Gastrocnemius medialis (tissue), 4 donors: ENCODE results near the gene SPINDOC. TPM values are rescaled to one million over a fixed set of nuclear protein-coding genes. Genes with fewer than 3 reads are reported as not detected.

Experiments
- ATAC-seq, 2 donors: fragments of 150-250 bp; one replicate each; pipeline ENCODE4 v1.9.1; 2016
- DNase-seq, 2 donors: peaks; one replicate each; pipeline ENCODE4 v3.0.0-alpha.2; 2019
- H3K27ac ChIP-seq, 4 donors: fragments of 200-600 bp; sonication (generic); 1 replicate in 1 of 4; 2 replicates in 3 of 4; pipeline ENCODE4 v1.5.1; 2016 to 2018; ENCODE audit warnings: mild to moderate bottlenecking in 2 of 4, moderate library complexity in 1 of 4
- H3K27me3 ChIP-seq, 3 donors: fragments of 200-600 bp; sonication (generic) in 2 of 3; 1 replicate in 1 of 3; 2 replicates in 2 of 3; pipeline versions ENCODE4 v1.5.1 to v1.6.0; 2016 to 2019; ENCODE audit warnings: mild to moderate bottlenecking in 1 of 3, moderate library complexity in 1 of 3
- H3K36me3 ChIP-seq, 2 donors: fragments of 200-600 bp; sonication (generic) in 1 of 2; one replicate each; pipeline ENCODE4 v1.5.1; 2017 to 2018
- H3K4me1 ChIP-seq, 2 donors: fragments of 200-600 bp; sonication (generic) in 1 of 2; one replicate each; pipeline ENCODE4 v1.5.1; 2016 to 2017; ENCODE audit warnings: mild to moderate bottlenecking in 2 of 2
- H3K4me3 ChIP-seq, 4 donors: fragments of 200-600 bp; sonication (generic) in 3 of 4; 1 replicate in 1 of 4; 2 replicates in 3 of 4; pipeline ENCODE4 v1.5.1; 2016 to 2019; ENCODE audit warnings: mild to moderate bottlenecking in 2 of 4
- H3K9me3 ChIP-seq, 3 donors: fragments of 200-600 bp; sonication (generic) in 2 of 3; 1 replicate in 1 of 3; 2 replicates in 2 of 3; pipeline ENCODE4 v1.5.1; 2016 to 2019
- POLR2A ChIP-seq, 2 donors: fragments of 450-650 bp; IDR thresholded peaks; one replicate each; pipeline ENCODE4 v1.6.1; 2017; ENCODE audit warnings: antibody characterized with exemption in 2 of 2, mild to moderate bottlenecking in 2 of 2, moderate library complexity in 2 of 2
- in situ Hi-C, 4 donors: fragments of 200-750 bp; cut with MboI; loops; one replicate each; pipeline versions ENCODE4 v1.15.0 to v1.8.0; 2017; ENCODE audit warnings: low sequenced_read_pairs in 4 of 4
- intact Hi-C: fragments of 100-400 bp; cut with DNase I; formaldehyde crosslinking; loops from one replicate; pipeline ENCODE4 v1.15.1; 2023; ENCODE audit warnings: low total_unique reads
- total RNA-seq, 4 donors: library from RNA; depleted of rRNA; stranded (reverse); fragments of >200 nt; gene quantifications; one replicate each; pipeline versions ENCODE4 v1.1.0 to v1.2.3, GENCODE V29; 2016
- TF ChIP-seq, protein P1 (sequence below), 5 experiments: fragments of 450-650 bp in 3 of 5; fragments of 200-600 bp in 2 of 5; sonication (generic) in 2 of 5; IDR thresholded peaks in 4 of 5; conservative IDR thresholded peaks in 1 of 5; 1 replicate in 4 of 5; 2 replicates in 1 of 5; pipeline ENCODE4 v1.5.1; 2016 to 2019; ENCODE audit warnings: antibody characterized with exemption in 5 of 5, mild to moderate bottlenecking in 3 of 5, moderate library complexity in 3 of 5

Gene SPINDOC
- total RNA-seq, 4 donors from 2014 or later = 2.7 to 6.3 (median 3.5) TPM

DNA sequence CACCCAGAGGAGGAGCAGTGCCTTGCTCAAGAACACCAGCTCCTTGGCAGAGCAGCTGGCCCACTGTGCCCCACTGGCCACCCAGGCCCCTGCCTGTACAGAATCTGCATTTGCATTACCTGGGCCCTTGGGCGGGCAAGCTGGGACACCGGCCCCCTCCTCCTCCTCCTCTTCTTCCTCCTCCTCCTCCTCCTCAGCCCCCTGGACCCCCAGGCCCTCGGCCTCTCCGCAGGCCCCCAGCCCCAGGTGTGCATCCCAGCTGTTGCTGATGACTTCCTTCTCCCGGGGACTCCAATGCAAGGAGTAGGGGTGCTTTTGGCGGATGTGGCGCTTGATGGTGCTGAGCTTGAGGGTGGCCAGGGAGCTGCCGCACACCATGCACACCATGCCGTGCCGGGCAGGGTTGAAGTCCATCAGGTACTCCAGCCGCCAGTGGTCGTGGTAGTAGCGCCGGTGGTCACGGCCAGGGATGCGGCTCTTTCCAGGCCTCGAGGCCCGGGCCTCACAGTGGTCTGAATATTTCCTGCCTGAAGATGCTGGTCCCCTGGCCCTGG lies 47.5 kb upstream of the SPINDOC start:
- Histone ChIP-seq H3K4me3 (no peak overlapping the region), H3K36me3 (no peaks in the 10 kb centered on the region), H3K27ac (no peak overlapping the region), H3K9me3 (no peaks in the 10 kb centered on the region), H3K4me1 (peaks cover 13 to 18% of the 10 kb centered on the region in 2 donors), H3K27me3 (no peaks in the 10 kb centered on the region)
- in situ Hi-C loops (loop anchor here in 1 of 4 donors (10.0 kb wide), 1 partner anchor 179 kb away; no protein-coding TSS in a partner anchor), intact Hi-C loops (loop anchor here (5.0 to 10.0 kb wide), 2 partner anchors 109 to 387 kb away; no protein-coding TSS in a partner anchor)
- no peak for TF ChIP-seq POLR2A (IDR thresholded peaks at IDR 0.05)
- TF ChIP-seq, protein P1, sequence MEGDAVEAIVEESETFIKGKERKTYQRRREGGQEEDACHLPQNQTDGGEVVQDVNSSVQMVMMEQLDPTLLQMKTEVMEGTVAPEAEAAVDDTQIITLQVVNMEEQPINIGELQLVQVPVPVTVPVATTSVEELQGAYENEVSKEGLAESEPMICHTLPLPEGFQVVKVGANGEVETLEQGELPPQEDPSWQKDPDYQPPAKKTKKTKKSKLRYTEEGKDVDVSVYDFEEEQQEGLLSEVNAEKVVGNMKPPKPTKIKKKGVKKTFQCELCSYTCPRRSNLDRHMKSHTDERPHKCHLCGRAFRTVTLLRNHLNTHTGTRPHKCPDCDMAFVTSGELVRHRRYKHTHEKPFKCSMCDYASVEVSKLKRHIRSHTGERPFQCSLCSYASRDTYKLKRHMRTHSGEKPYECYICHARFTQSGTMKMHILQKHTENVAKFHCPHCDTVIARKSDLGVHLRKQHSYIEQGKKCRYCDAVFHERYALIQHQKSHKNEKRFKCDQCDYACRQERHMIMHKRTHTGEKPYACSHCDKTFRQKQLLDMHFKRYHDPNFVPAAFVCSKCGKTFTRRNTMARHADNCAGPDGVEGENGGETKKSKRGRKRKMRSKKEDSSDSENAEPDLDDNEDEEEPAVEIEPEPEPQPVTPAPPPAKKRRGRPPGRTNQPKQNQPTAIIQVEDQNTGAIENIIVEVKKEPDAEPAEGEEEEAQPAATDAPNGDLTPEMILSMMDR (IDR thresholded peaks at IDR 0.05 in 4 of 5, conservative IDR thresholded peaks at IDR 0.05 in 1 of 5) = no peak
- ATAC-seq = no peak
- DNase-seq = no peak

DNA sequence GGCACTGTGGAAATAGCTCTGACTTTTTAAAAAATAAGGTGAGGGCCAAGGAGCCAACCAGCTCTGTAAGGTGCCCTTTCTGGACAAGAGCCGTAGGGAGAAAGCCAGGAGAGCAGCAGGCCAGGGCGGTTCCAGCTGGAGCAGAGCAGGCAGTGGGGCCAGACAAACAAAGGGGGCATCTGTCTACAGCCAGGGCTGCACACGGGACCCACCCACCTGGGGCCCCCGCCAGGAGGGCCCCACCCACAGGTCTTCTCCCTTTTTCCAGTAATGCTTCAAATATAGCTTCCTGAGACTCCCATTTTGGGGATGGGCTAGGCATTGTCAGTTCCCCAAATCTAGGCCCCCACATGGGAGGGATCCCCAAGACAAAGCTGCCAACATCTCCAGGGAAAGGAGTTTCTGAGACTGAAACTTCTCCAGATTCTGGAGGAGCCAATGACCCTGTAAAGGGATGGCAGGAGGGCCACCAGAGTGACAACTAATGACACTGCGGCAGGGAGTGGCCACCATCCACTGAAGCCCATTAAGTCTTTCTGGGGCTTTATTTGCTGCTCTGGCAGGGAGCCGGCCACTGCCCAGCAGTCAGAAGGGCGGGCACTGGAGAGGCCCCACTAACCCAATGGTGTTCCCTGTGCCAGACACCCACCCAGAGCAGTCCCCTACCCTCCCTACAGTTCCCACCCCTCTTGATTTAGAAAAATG lies 46.6 kb upstream of the SPINDOC start:
- Histone ChIP-seq H3K9me3 (no peaks in the 10 kb centered on the region), H3K27ac (peak overlapping the region; percentile 62 to 81 (median 71)), H3K4me1 (peaks cover 13 to 18% of the 10 kb centered on the region in 2 donors), H3K27me3 (no peaks in the 10 kb centered on the region), H3K4me3 (peak overlapping the region in 2 of 4 donors; percentile 68 to 73), H3K36me3 (no peaks in the 10 kb centered on the region)
- TF ChIP-seq POLR2A (IDR thresholded peaks at IDR 0.05) = no peak
- TF ChIP-seq, protein P1 (IDR thresholded peaks at IDR 0.05 in 4 of 5, conservative IDR thresholded peaks at IDR 0.05 in 1 of 5) = no peak
- ATAC-seq (no peak), DNase-seq (no peak)
- in situ Hi-C loops (loop anchor here in 1 of 4 donors (10.0 kb wide), 1 partner anchor 178 kb away; no protein-coding TSS in a partner anchor), intact Hi-C loops (loop anchor here (5.0 to 10.0 kb wide), 2 partner anchors 108 to 386 kb away; no protein-coding TSS in a partner anchor)

DNA sequence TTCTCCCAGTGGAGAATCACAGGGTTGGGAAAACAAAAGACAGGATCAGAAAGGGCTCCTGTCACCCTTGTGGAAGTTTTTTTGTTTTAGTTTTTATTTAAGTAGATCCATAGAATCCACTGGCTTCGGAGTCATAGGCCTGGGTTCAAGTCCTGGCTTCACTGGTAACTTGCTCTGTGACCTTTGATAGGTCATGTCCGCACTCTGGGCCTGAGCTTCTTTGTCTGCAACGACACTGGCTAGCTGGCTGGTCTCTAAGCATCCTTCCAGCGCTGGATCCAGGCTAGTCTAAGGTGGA lies 46.0 kb upstream of the SPINDOC start:
- TF ChIP-seq, protein P1 (IDR thresholded peaks at IDR 0.05 in 4 of 5, conservative IDR thresholded peaks at IDR 0.05 in 1 of 5) = no peak
- no peak for TF ChIP-seq POLR2A (IDR thresholded peaks at IDR 0.05)
- intact Hi-C loops (loop anchor here (5.0 to 10.0 kb wide), 2 partner anchors 108 to 385 kb away; no protein-coding TSS in a partner anchor), in situ Hi-C loops (loop anchor here in 1 of 4 donors (10.0 kb wide), 1 partner anchor 178 kb away; no protein-coding TSS in a partner anchor)
- H3K4me1 ChIP-seq = peaks cover 13 to 16% of the 10 kb centered on the region in 2 donors
- no peaks in the 10 kb centered on the region for H3K27me3 ChIP-seq
- peak overlapping the region; percentile 67 to 75 (median 70) for H3K4me3 ChIP-seq
- ATAC-seq (peak in 1 of 2 donors; percentile 13), DNase-seq (no peak)
- H3K36me3 ChIP-seq = no peaks in the 10 kb centered on the region
- no peaks in the 10 kb centered on the region for H3K9me3 ChIP-seq
- H3K27ac ChIP-seq = peak overlapping the region; percentile 62 to 81 (median 71)

DNA sequence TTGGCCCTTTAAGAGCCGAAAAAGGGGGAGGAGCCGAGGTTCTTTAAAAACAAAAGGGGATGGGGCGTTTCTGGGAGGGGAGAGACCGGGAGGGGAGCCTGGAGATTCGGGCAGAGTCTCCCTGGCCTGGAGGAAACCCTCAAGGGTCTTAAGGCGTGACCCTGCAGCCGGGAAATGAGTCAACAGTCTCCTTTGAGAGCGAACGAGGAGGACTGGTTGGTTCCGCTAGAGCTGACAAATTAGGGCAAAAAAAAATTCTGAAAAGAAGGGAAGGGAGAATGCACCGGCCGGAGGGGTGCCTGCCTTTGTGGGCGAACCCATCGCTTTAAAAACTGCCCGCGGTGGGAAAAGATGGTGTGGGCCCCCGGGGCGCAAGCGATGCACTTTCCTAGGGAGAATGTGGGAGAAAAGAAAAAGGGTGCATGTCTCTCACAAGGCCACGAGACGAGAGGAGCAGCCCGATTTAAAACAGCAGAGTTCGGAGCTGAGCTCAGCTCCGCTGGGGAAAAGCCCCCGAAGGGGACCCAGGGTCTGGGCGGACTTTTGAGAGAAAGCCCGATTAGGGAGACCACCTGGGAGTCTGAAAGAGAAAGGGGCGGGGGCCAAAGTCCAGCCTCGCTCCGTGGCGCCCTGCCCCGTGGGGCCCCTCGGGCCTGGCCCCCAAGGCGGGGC lies 45.6 kb upstream of the SPINDOC start:
- TF ChIP-seq, protein P1 (IDR thresholded peaks at IDR 0.05 in 4 of 5, conservative IDR thresholded peaks at IDR 0.05 in 1 of 5) = no peak
- no peak for TF ChIP-seq POLR2A (IDR thresholded peaks at IDR 0.05)
- Histone ChIP-seq H3K4me1 (peaks cover 12 to 13% of the 10 kb centered on the region in 2 donors), H3K36me3 (no peaks in the 10 kb centered on the region), H3K9me3 (no peaks in the 10 kb centered on the region), H3K4me3 (peak overlapping the region; percentile 67 to 75 (median 70)), H3K27ac (peak overlapping the region; percentile 62 to 81 (median 71)), H3K27me3 (no peaks in the 10 kb centered on the region)
- intact Hi-C loops = loop anchor here (1.0 to 10.0 kb wide), 5 partner anchors 46 to 385 kb away; partner anchors contain the start of gene SPINDOC
- DNase-seq = peak; percentile 34 to 48
- peak; percentile 10 to 26 for ATAC-seq
- in situ Hi-C loops = loop anchor here in 1 of 4 donors (10.0 kb wide), 1 partner anchor 177 kb away; no protein-coding TSS in a partner anchor
